Measurements from ENCODE around the gene ALG9. TPM values are rescaled to one million over a fixed set of nuclear protein-coding genes. Genes with fewer than 3 reads are reported as not detected.
A peak's percentile ranks its signal among the peaks of the same experiment; 100 is the strongest.

ALG9 gene
- total and polyA plus RNA-seq, 9 donors, result 21.2 to 29.7 (median 25.0) TPM

DNA sequence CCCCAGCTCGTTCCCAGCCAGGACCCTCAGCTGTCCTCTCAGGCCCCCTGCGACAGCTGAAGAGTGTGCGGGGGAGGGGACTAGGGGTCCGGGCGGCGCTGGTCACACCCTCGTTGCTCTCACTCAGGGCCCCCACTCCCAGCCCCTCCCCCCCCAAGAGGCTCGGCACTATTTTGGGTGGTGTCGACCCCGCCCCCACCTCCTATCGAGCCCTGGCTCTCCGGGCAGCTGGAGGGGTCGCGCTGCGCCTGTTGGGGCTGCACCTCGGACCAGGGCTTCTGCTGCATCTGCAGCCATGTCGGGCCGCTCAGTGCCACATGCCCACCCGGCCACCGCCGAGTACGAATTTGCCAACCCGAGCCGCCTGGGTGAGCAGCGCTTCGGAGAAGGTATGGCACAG is 41.2 kb upstream of the ALG9 start, which contains the start of gene HSPB2:
Gene HSPB2, plus strand, starts transcription at position 200 of the 400 bp plus-strand sequence. Its CDS starts 96 bp downstream, at position 296.
- no peaks in the 10 kb centered on the region for H3K9me3 ChIP-seq (replicated peaks; ENCODE audit: control insufficient read depth, low read depth, low read length)
- peak within 1 kb of the TSS; percentile 61 for H3K4me3 ChIP-seq (ENCODE audit: low read length)
- peak; percentile 76 for DNase-seq
- H3K4me1 ChIP-seq (ENCODE audit: control insufficient read depth, insufficient read depth, low read length), result peaks cover 47% of the 10 kb centered on the region
- H3K36me3 ChIP-seq (ENCODE audit: control insufficient read depth, insufficient read depth, low read length), result peaks cover 33% of the 10 kb centered on the region
- peak within 1 kb of the TSS; percentile 98 for H3K27ac ChIP-seq (ENCODE audit: low read length)
- WGBS (ENCODE audit: insufficient coverage), result 3% methylated on average over 10 of the region's 26 CpGs
- no peaks in the 10 kb centered on the region for H3K27me3 ChIP-seq (ENCODE audit: control insufficient read depth, insufficient read depth, low read length)

DNA sequence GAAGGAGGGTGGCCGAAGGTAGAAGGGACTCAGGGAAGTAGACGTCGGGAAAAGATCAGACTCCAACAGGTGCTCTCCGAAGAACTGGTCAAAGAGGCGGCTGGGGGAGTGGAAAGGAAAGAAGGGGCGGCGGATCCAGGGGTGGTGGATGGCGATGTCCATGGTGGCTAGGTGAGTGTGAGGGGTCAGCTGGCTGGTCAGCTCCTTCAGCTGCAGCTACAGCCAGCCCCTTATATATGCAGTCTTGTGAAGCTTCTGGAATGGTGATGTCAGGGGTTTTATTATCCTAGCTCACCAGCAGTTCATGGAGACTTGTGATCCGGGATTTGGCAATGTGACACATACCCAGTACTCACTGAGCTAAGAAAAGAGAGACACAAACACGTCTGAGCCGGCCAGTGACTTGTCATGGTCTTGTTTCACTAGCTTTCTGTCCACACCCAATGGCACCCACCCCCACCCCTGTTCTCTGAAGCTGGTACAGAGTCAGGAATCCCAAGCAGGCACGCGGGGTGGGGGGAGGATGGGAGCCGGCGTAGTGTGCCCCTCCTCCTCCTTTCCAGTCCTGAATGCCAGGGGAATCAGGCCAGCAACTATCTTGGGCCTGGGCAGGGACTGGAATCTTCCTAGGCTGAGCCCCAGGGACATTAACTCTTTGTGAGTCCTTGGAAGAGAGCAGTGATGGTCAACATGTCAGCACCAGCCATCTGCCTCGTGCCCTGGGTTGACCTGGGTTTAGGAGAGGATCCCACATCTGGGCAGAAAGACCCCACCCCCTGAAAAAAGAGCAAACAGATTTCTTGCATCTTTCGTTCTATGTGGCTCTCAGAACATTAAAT is 40.4 kb upstream of the ALG9 start, which contains the start of gene CRYAB:
Gene CRYAB, minus strand, starts transcription at position 208 of the 839 bp plus-strand sequence. Its CDS starts 46 bp downstream, at position 162.
- peaks cover 45% of the 10 kb centered on the region for H3K4me1 ChIP-seq (ENCODE audit: control insufficient read depth, insufficient read depth, low read length)
- H3K27me3 ChIP-seq (ENCODE audit: control insufficient read depth, insufficient read depth, low read length), result no peaks in the 10 kb centered on the region
- peak; percentile 95 for DNase-seq
- 63% methylated on average over 6 of the region's 17 CpGs for WGBS (ENCODE audit: insufficient coverage)
- peak within 1 kb of the TSS; percentile 61 for H3K4me3 ChIP-seq (ENCODE audit: low read length)
- H3K36me3 ChIP-seq (ENCODE audit: control insufficient read depth, insufficient read depth, low read length), result peaks cover 33% of the 10 kb centered on the region
- H3K9me3 ChIP-seq (replicated peaks; ENCODE audit: control insufficient read depth, low read depth, low read length), result no peaks in the 10 kb centered on the region
- H3K27ac ChIP-seq (ENCODE audit: low read length), result peak within 1 kb of the TSS; percentile 98

GRCh38 chr11:111910676-111911562 is 39.5 kb upstream of the ALG9 start:
- no peaks in the 10 kb centered on the region for H3K9me3 ChIP-seq (replicated peaks; ENCODE audit: control insufficient read depth, low read depth, low read length)
- DNase-seq, result peak; percentile 60
- H3K27ac ChIP-seq (ENCODE audit: low read length), result peak overlapping the region; percentile 98
- H3K27me3 ChIP-seq (ENCODE audit: control insufficient read depth, insufficient read depth, low read length), result no peaks in the 10 kb centered on the region
- peaks cover 45% of the 10 kb centered on the region for H3K4me1 ChIP-seq (ENCODE audit: control insufficient read depth, insufficient read depth, low read length)
- peak overlapping the region; percentile 61 for H3K4me3 ChIP-seq (ENCODE audit: low read length)
- 64% methylated on average over 6 of the region's 9 CpGs for WGBS (ENCODE audit: insufficient coverage)
- peaks cover 29% of the 10 kb centered on the region for H3K36me3 ChIP-seq (ENCODE audit: control insufficient read depth, insufficient read depth, low read length)

- no peak for DNase-seq
- Histone ChIP-seq H3K36me3 (ENCODE audit: control insufficient read depth, insufficient read depth, low read length) (peaks cover 24% of the 10 kb centered on the region), H3K27ac (ENCODE audit: low read length) (peak overlapping the region; percentile 15), H3K27me3 (ENCODE audit: control insufficient read depth, insufficient read depth, low read length) (no peaks in the 10 kb centered on the region), H3K4me1 (ENCODE audit: control insufficient read depth, insufficient read depth, low read length) (peaks cover 37% of the 10 kb centered on the region), H3K9me3 (replicated peaks; ENCODE audit: control insufficient read depth, low read depth, low read length) (no peaks in the 10 kb centered on the region), H3K4me3 (ENCODE audit: low read length) (peak overlapping the region; percentile 61)
- whole genome bisulfite sequencing (ENCODE audit: insufficient coverage), result 40% methylated on average over 1 of the region's 5 CpGs
Measured at GRCh38 chr11:111909378-111909777, 38.0 kb upstream of the ALG9 start.

DNA sequence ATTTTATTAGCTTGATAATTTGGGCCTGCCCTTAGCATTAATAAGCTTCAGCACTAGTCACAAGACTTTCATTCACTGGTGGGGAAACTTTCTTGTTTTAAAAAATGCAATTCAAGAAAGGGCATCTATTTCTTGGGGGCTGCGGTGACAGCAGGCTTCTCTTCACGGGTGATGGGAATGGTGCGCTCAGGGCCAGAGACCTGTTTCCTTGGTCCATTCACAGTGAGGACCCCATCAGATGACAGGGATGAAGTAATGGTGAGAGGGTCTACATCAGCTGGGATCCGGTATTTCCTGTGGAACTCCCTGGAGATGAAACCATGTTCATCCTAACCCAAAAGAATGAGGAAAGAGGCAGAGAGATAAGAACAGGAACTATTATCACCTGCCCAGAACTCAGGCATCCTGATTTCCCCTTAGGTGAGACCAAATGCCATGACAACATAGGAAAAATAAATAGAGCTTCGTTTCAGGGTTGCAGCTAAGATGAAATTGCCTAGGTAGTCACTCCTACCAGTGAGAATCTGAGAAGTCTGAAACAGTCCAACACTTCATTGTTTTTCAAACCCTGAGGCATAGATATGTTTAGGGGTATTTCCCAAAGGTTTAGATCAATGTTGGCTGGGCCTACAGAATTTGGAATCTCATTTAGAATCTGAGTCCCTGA is 37.4 kb upstream of the ALG9 start:
- no peak overlapping the region for H3K27ac ChIP-seq (ENCODE audit: low read length)
- H3K4me1 ChIP-seq (ENCODE audit: control insufficient read depth, insufficient read depth, low read length), result peaks cover 32% of the 10 kb centered on the region
- WGBS (ENCODE audit: insufficient coverage), result 90% methylated on average over 3 of the region's 5 CpGs
- H3K27me3 ChIP-seq (ENCODE audit: control insufficient read depth, insufficient read depth, low read length), result no peaks in the 10 kb centered on the region
- no peaks in the 10 kb centered on the region for H3K9me3 ChIP-seq (replicated peaks; ENCODE audit: control insufficient read depth, low read depth, low read length)
- no peak overlapping the region for H3K4me3 ChIP-seq (ENCODE audit: low read length)
- DNase-seq, result no peak
- H3K36me3 ChIP-seq (ENCODE audit: control insufficient read depth, insufficient read depth, low read length), result peaks cover 22% of the 10 kb centered on the region

GRCh38 chr11:111906680-111907079 is 35.3 kb upstream of the ALG9 start:
- no peak overlapping the region for H3K27ac ChIP-seq (ENCODE audit: low read length)
- H3K9me3 ChIP-seq (replicated peaks; ENCODE audit: control insufficient read depth, low read depth, low read length), result no peaks in the 10 kb centered on the region
- no peak for DNase-seq
- H3K36me3 ChIP-seq (ENCODE audit: control insufficient read depth, insufficient read depth, low read length), result peaks cover 22% of the 10 kb centered on the region
- WGBS (ENCODE audit: insufficient coverage), result no CpG with 5 or more reads among the region's 1 CpG
- H3K4me1 ChIP-seq (ENCODE audit: control insufficient read depth, insufficient read depth, low read length), result peaks cover 13% of the 10 kb centered on the region
- no peaks in the 10 kb centered on the region for H3K27me3 ChIP-seq (ENCODE audit: control insufficient read depth, insufficient read depth, low read length)
- no peak overlapping the region for H3K4me3 ChIP-seq (ENCODE audit: low read length)

DNA sequence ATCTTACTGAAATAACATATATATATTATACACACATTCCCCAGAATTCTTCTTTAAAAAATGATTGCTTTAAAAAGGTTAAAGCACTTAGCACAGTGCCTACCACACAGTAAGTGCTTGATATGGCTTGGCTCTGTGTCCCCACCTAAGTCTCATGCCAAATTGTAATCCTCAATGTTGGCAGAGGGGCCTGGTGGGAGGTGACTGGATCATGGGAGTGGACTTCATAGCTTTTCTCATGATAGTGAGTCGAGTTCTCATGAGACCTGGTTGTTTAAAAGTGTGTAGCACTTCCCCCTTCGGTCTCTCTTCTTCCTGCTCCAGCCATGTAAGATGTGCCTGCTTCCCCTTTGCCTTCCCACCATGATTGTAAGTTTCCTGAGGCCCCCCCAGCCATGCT is 34.0 kb upstream of the ALG9 start:
- H3K27me3 ChIP-seq (ENCODE audit: control insufficient read depth, insufficient read depth, low read length), result no peaks in the 10 kb centered on the region
- DNase-seq, result peak; percentile 58
- H3K36me3 ChIP-seq (ENCODE audit: control insufficient read depth, insufficient read depth, low read length), result peaks cover 21% of the 10 kb centered on the region
- no peaks in the 10 kb centered on the region for H3K9me3 ChIP-seq (replicated peaks; ENCODE audit: control insufficient read depth, low read depth, low read length)
- H3K4me3 ChIP-seq (ENCODE audit: low read length), result no peak overlapping the region
- no CpG with 5 or more reads among the region's 2 CpGs for WGBS (ENCODE audit: insufficient coverage)
- H3K4me1 ChIP-seq (ENCODE audit: control insufficient read depth, insufficient read depth, low read length), result peaks cover 6% of the 10 kb centered on the region
- H3K27ac ChIP-seq (ENCODE audit: low read length), result no peak overlapping the region

GRCh38 chr11:111886844-111887243 is 15.5 kb upstream of the ALG9 start:
- Histone ChIP-seq H3K4me1 (ENCODE audit: control insufficient read depth, insufficient read depth, low read length) (no peaks in the 10 kb centered on the region), H3K27me3 (ENCODE audit: control insufficient read depth, insufficient read depth, low read length) (no peaks in the 10 kb centered on the region), H3K4me3 (ENCODE audit: low read length) (no peak overlapping the region), H3K9me3 (replicated peaks; ENCODE audit: control insufficient read depth, low read depth, low read length) (peaks cover 4% of the 10 kb centered on the region), H3K27ac (ENCODE audit: low read length) (no peak overlapping the region), H3K36me3 (ENCODE audit: control insufficient read depth, insufficient read depth, low read length) (no peaks in the 10 kb centered on the region)
- no peak for DNase-seq
- WGBS (ENCODE audit: insufficient coverage), result 100% methylated on average over 1 of the region's 2 CpGs

DNA sequence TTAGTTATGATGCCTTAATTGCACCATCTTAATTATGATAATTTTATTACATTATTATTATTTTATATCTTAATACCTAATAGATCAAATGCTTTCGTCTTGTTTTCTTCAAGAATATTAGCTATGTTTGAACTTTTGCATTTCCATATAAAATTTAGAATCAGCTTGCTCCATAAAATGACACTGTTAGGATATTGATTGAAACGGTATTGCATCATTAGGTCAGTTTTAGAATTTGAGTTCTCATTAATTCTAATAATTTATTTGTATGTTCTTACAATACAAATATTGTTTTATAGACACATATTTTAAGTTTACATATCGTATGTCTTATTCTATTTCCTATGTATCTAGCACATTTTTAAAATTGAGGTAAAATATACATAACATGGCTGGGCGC is 14.7 kb upstream of the ALG9 start:
- Histone ChIP-seq H3K4me3 (ENCODE audit: low read length) (no peak overlapping the region), H3K27me3 (ENCODE audit: control insufficient read depth, insufficient read depth, low read length) (no peaks in the 10 kb centered on the region), H3K36me3 (ENCODE audit: control insufficient read depth, insufficient read depth, low read length) (no peaks in the 10 kb centered on the region), H3K9me3 (replicated peaks; ENCODE audit: control insufficient read depth, low read depth, low read length) (no peaks in the 10 kb centered on the region), H3K27ac (ENCODE audit: low read length) (no peak overlapping the region), H3K4me1 (ENCODE audit: control insufficient read depth, insufficient read depth, low read length) (no peaks in the 10 kb centered on the region)
- DNase-seq, result no peak
- 40% methylated on average over 1 of the region's 4 CpGs for WGBS (ENCODE audit: insufficient coverage)

Data from muscle of leg (tissue), 11 donors.